ENCODE results near the gene DPYSL5. TPM values are rescaled to one million over a fixed set of nuclear protein-coding genes. Genes with fewer than 3 reads are reported as not detected.
A peak's percentile ranks its signal among the peaks of the same experiment; 100 is the strongest.

The DPYSL5 gene
- total and polyA plus RNA-seq, 5 donors from 2014 or later: not detected

- Histone ChIP-seq H3K27me3 (ENCODE audit: control insufficient read depth, insufficient read depth, low read length) (peaks cover 36% of the 10 kb centered on the region), H3K36me3 (ENCODE audit: control insufficient read depth, insufficient read depth, low read length) (no peaks in the 10 kb centered on the region), H3K4me3 (ENCODE audit: low read depth, low read length) (no peak overlapping the region), H3K4me1 (ENCODE audit: control insufficient read depth, insufficient read depth, low read length, poor library complexity, severe bottlenecking) (peaks cover 39% of the 10 kb centered on the region), H3K9me3 (ENCODE audit: control insufficient read depth in 2 of 2, low read length in 2 of 2) (no peaks in the 10 kb centered on the region), H3K27ac (ENCODE audit: insufficient read depth, low read length, poor library complexity, severe bottlenecking) (no peak overlapping the region)
- H3K36me3 Mint-ChIP-seq: no peaks in the 10 kb centered on the region
- no peak for ATAC-seq (ENCODE audit: low read depth in 2 of 2)
- DNase-seq: no peak
- H3K4me3 Mint-ChIP-seq: peak overlapping the region in 2 of 4 donors; percentile 76 to 82
- peaks cover 58% of the 10 kb centered on the region for H3K27me3 Mint-ChIP-seq
- no peak overlapping the region for H3K27ac Mint-ChIP-seq
- H3K9me3 Mint-ChIP-seq: no peaks in the 10 kb centered on the region
- H3K4me1 Mint-ChIP-seq: peaks cover 0 to 17% (median 7%) of the 10 kb centered on the region in 4 donors
These were observed 651 bp upstream of the DPYSL5 start for GRCh38 chr2:26847307-26847654.

- peaks cover 0 to 17% (median 7%) of the 10 kb centered on the region in 4 donors for H3K4me1 Mint-ChIP-seq
- Histone ChIP-seq H3K4me1 (ENCODE audit: control insufficient read depth, insufficient read depth, low read length, poor library complexity, severe bottlenecking) (peaks cover 39% of the 10 kb centered on the region), H3K36me3 (ENCODE audit: control insufficient read depth, insufficient read depth, low read length) (no peaks in the 10 kb centered on the region), H3K27ac (ENCODE audit: insufficient read depth, low read length, poor library complexity, severe bottlenecking) (no peak overlapping the region), H3K4me3 (ENCODE audit: low read depth, low read length) (no peak overlapping the region), H3K27me3 (ENCODE audit: control insufficient read depth, insufficient read depth, low read length) (peaks cover 39% of the 10 kb centered on the region), H3K9me3 (ENCODE audit: control insufficient read depth in 2 of 2, low read length in 2 of 2) (no peaks in the 10 kb centered on the region)
- no peaks in the 10 kb centered on the region for H3K9me3 Mint-ChIP-seq
- ATAC-seq (ENCODE audit: low read depth in 2 of 2) (peak; percentile 8 to 22), DNase-seq (no peak)
- H3K4me3 Mint-ChIP-seq: peak overlapping the region in 3 of 4 donors; percentile 38 to 73 (median 66)
- H3K27me3 Mint-ChIP-seq: peaks cover 64% of the 10 kb centered on the region
- H3K27ac Mint-ChIP-seq: no peak overlapping the region
- H3K36me3 Mint-ChIP-seq: no peaks in the 10 kb centered on the region
These were observed 564 bp downstream of the DPYSL5 start for GRCh38 chr2:26848336-26849055.

- H3K4me3 ChIP-seq (ENCODE audit: low read depth, low read length): no peak overlapping the region
These were observed 1.4 kb downstream of the DPYSL5 start for GRCh38 chr2:26849056-26849999.

GRCh38 chr2:26850000-26850431, 2.1 kb downstream of the DPYSL5 start:
- Mint-ChIP-seq H3K4me1 (peaks cover 0 to 17% (median 7%) of the 10 kb centered on the region in 4 donors), H3K27ac (no peak overlapping the region)

More at GRCh38 chr2:26849056-26849999, 1.4 kb downstream of the DPYSL5 start:
- Mint-ChIP-seq H3K36me3 (no peaks in the 10 kb centered on the region), H3K9me3 (no peaks in the 10 kb centered on the region), H3K27ac (no peak overlapping the region), H3K4me1 (peaks cover 0 to 17% (median 7%) of the 10 kb centered on the region in 4 donors), H3K4me3 (peak overlapping the region in 3 of 4 donors; percentile 47 to 73 (median 66)), H3K27me3 (peaks cover 70% of the 10 kb centered on the region)
- DNase-seq (no peak), ATAC-seq (ENCODE audit: low read depth in 2 of 2) (peak in 1 of 2 donors; percentile 9)
- Histone ChIP-seq H3K9me3 (ENCODE audit: control insufficient read depth in 2 of 2, low read length in 2 of 2) (no peaks in the 10 kb centered on the region), H3K4me1 (ENCODE audit: control insufficient read depth, insufficient read depth, low read length, poor library complexity, severe bottlenecking) (peaks cover 39% of the 10 kb centered on the region), H3K27me3 (ENCODE audit: control insufficient read depth, insufficient read depth, low read length) (peaks cover 39% of the 10 kb centered on the region), H3K27ac (ENCODE audit: insufficient read depth, low read length, poor library complexity, severe bottlenecking) (no peak overlapping the region), H3K36me3 (ENCODE audit: control insufficient read depth, insufficient read depth, low read length) (no peaks in the 10 kb centered on the region)

GRCh38 chr2:26850505-26850904, 2.6 kb downstream of the DPYSL5 start:
- H3K9me3 Mint-ChIP-seq: no peaks in the 10 kb centered on the region
- Histone ChIP-seq H3K27ac (ENCODE audit: insufficient read depth, low read length, poor library complexity, severe bottlenecking) (no peak overlapping the region), H3K4me3 (ENCODE audit: low read depth, low read length) (no peak overlapping the region), H3K27me3 (ENCODE audit: control insufficient read depth, insufficient read depth, low read length) (peaks cover 33% of the 10 kb centered on the region), H3K4me1 (ENCODE audit: control insufficient read depth, insufficient read depth, low read length, poor library complexity, severe bottlenecking) (peaks cover 39% of the 10 kb centered on the region), H3K36me3 (ENCODE audit: control insufficient read depth, insufficient read depth, low read length) (no peaks in the 10 kb centered on the region), H3K9me3 (ENCODE audit: control insufficient read depth in 2 of 2, low read length in 2 of 2) (no peaks in the 10 kb centered on the region)
- H3K4me3 Mint-ChIP-seq: peak overlapping the region in 2 of 4 donors; percentile 15 to 80
- DNase-seq (no peak), ATAC-seq (ENCODE audit: low read depth in 2 of 2) (no peak)
- no peaks in the 10 kb centered on the region for H3K36me3 Mint-ChIP-seq
- no peak overlapping the region for H3K27ac Mint-ChIP-seq
- H3K27me3 Mint-ChIP-seq: peaks cover 75% of the 10 kb centered on the region
- H3K4me1 Mint-ChIP-seq: peaks cover 0 to 17% (median 7%) of the 10 kb centered on the region in 4 donors

More at GRCh38 chr2:26850000-26850431, 2.1 kb downstream of the DPYSL5 start:
- Histone ChIP-seq H3K27me3 (ENCODE audit: control insufficient read depth, insufficient read depth, low read length) (peaks cover 38% of the 10 kb centered on the region), H3K4me1 (ENCODE audit: control insufficient read depth, insufficient read depth, low read length, poor library complexity, severe bottlenecking) (peaks cover 39% of the 10 kb centered on the region), H3K9me3 (ENCODE audit: control insufficient read depth in 2 of 2, low read length in 2 of 2) (no peaks in the 10 kb centered on the region), H3K36me3 (ENCODE audit: control insufficient read depth, insufficient read depth, low read length) (no peaks in the 10 kb centered on the region), H3K27ac (ENCODE audit: insufficient read depth, low read length, poor library complexity, severe bottlenecking) (no peak overlapping the region), H3K4me3 (ENCODE audit: low read depth, low read length) (no peak overlapping the region)
- H3K36me3 Mint-ChIP-seq: no peaks in the 10 kb centered on the region
- DNase-seq: no peak
- peaks cover 73% of the 10 kb centered on the region for H3K27me3 Mint-ChIP-seq
- no peak for ATAC-seq (ENCODE audit: low read depth in 2 of 2)
- peak overlapping the region; percentile 15 to 80 (median 48) for H3K4me3 Mint-ChIP-seq
- no peaks in the 10 kb centered on the region for H3K9me3 Mint-ChIP-seq

GRCh38 chr2:26852405-26853306, 4.7 kb downstream of the DPYSL5 start:
- peaks cover 30% of the 10 kb centered on the region for H3K27me3 ChIP-seq (ENCODE audit: control insufficient read depth, insufficient read depth, low read length)
- Mint-ChIP-seq H3K9me3 (no peaks in the 10 kb centered on the region), H3K4me3 (no peak overlapping the region), H3K27me3 (peaks cover 66% of the 10 kb centered on the region), H3K36me3 (no peaks in the 10 kb centered on the region), H3K4me1 (peaks cover 0 to 5% (median 0%) of the 10 kb centered on the region in 4 donors), H3K27ac (no peak overlapping the region)
- no peaks in the 10 kb centered on the region for H3K36me3 ChIP-seq (ENCODE audit: control insufficient read depth, insufficient read depth, low read length)
- ATAC-seq (ENCODE audit: low read depth in 2 of 2) (no peak), DNase-seq (no peak)
- H3K27ac ChIP-seq (ENCODE audit: insufficient read depth, low read length, poor library complexity, severe bottlenecking): no peak overlapping the region
- no peak overlapping the region for H3K4me3 ChIP-seq (ENCODE audit: low read depth, low read length)
- no peaks in the 10 kb centered on the region for H3K9me3 ChIP-seq (ENCODE audit: control insufficient read depth in 2 of 2, low read length in 2 of 2)
- H3K4me1 ChIP-seq (ENCODE audit: control insufficient read depth, insufficient read depth, low read length, poor library complexity, severe bottlenecking): peaks cover 24% of the 10 kb centered on the region

GRCh38 chr2:26853751-26854150, 5.8 kb downstream of the DPYSL5 start:
- peaks cover 68% of the 10 kb centered on the region for H3K27me3 Mint-ChIP-seq
- no peak for ATAC-seq (ENCODE audit: low read depth in 2 of 2)
- no peaks in the 10 kb centered on the region for H3K9me3 Mint-ChIP-seq
- no peak overlapping the region for H3K27ac Mint-ChIP-seq
- Histone ChIP-seq H3K9me3 (ENCODE audit: control insufficient read depth in 2 of 2, low read length in 2 of 2) (no peaks in the 10 kb centered on the region), H3K4me1 (ENCODE audit: control insufficient read depth, insufficient read depth, low read length, poor library complexity, severe bottlenecking) (peaks cover 13% of the 10 kb centered on the region), H3K36me3 (ENCODE audit: control insufficient read depth, insufficient read depth, low read length) (no peaks in the 10 kb centered on the region), H3K27me3 (ENCODE audit: control insufficient read depth, insufficient read depth, low read length) (peaks cover 33% of the 10 kb centered on the region), H3K27ac (ENCODE audit: insufficient read depth, low read length, poor library complexity, severe bottlenecking) (no peak overlapping the region), H3K4me3 (ENCODE audit: low read depth, low read length) (no peak overlapping the region)
- no peaks in the 10 kb centered on the region for H3K36me3 Mint-ChIP-seq
- H3K4me1 Mint-ChIP-seq: peaks cover 0 to 5% (median 0%) of the 10 kb centered on the region in 4 donors
- H3K4me3 Mint-ChIP-seq: no peak overlapping the region
- DNase-seq: no peak

Measured in CD4-positive, CD25-positive, alpha-beta regulatory T cell (primary cell).